GM10248 (cell line): Measurements from ENCODE around the gene CCDC134.

Experiments used
- CTCF ChIA-PET: fragments of 300-600 bp; sonication (Branson Sonifier 250); formaldehyde crosslinking; extraction: SDS; loops from one replicate; lab custom pipeline; 2021; ENCODE audit warnings: antibody characterized with exemption; lab: Yijun Ruan, JAX
- POLR2A ChIA-PET: fragments of 350-650 bp; sonication (Branson Sonifier 250); formaldehyde crosslinking; extraction: SDS; loops from one replicate; lab custom pipeline; 2020; ENCODE audit warnings: antibody characterized with exemption; lab: Yijun Ruan, JAX
- DNase-seq: peaks from one replicate; pipeline ENCODE4 v3.0.0; 2012; ENCODE audit errors: extremely low spot score
- CTCF ChIP-seq: IDR thresholded peaks from 2 replicates; pipeline ENCODE4 v1.5.1; 2012; ENCODE audit warnings: mild to moderate bottlenecking, low read depth; ENCODE audit errors: extremely low read depth, missing control alignments, control extremely low read depth

Gene CCDC134

GRCh38 chr22:41823797-41824196 is 23.3 kb downstream of the CCDC134 start:
- ChIA-PET POLR2A (no interaction called here), CTCF (no interaction called here)
- no peak for TF ChIP-seq CTCF
- no peak for DNase-seq

- CTCF ChIA-PET = interaction anchor here (1.0 to 4.8 kb wide), 2 partner anchors 116 to 132 kb away, joined by 3 to 33 read pairs; no protein-coding TSS in a partner anchor
Observed at GRCh38 chr22:41825376-41825775, 24.9 kb downstream of the CCDC134 start.

GRCh38 chr22:41826021-41826420 is 25.5 kb downstream of the CCDC134 start:
- ChIA-PET POLR2A (interaction anchor here (0.5 to 1.1 kb wide), 2 partner anchors 46 to 116 kb away, joined by 3 to 5 read pairs; no protein-coding TSS in a partner anchor), CTCF (interaction anchor here (1.0 to 4.8 kb wide), 6 partner anchors 9 to 131 kb away, joined by 3 to 33 read pairs (median 6); no protein-coding TSS in a partner anchor)
- no peak for TF ChIP-seq CTCF
- DNase-seq = no peak

More at GRCh38 chr22:41825376-41825775, 24.9 kb downstream of the CCDC134 start:
- POLR2A ChIA-PET = interaction anchor here (0.5 kb wide), 1 partner anchor 117 kb away, joined by 3 read pairs; no protein-coding TSS in a partner anchor
- TF ChIP-seq CTCF = no peak
- no peak for DNase-seq

- POLR2A ChIA-PET = interaction anchor here (1.1 kb wide), 1 partner anchor 45 kb away, joined by 5 read pairs; no protein-coding TSS in a partner anchor
- no peak for TF ChIP-seq CTCF
- CTCF ChIA-PET = interaction anchor here (1.0 to 4.8 kb wide), 6 partner anchors 10 to 129 kb away, joined by 3 to 33 read pairs (median 6); no protein-coding TSS in a partner anchor
- DNase-seq = no peak
Observed at GRCh38 chr22:41826430-41827383, 26.2 kb downstream of the CCDC134 start.

- DNase-seq = no peak
- TF ChIP-seq CTCF = no peak
- ChIA-PET CTCF (interaction anchor here (1.0 to 4.8 kb wide), 6 partner anchors 9 to 130 kb away, joined by 3 to 33 read pairs (median 6); no protein-coding TSS in a partner anchor), POLR2A (no interaction called here)
Observed at GRCh38 chr22:41827671-41828070, 27.2 kb downstream of the CCDC134 start.

- no peak for TF ChIP-seq CTCF
- ChIA-PET POLR2A (no interaction called here), CTCF (interaction anchor here (1.3 to 4.8 kb wide), 5 partner anchors 8 to 131 kb away, joined by 4 to 33 read pairs (median 5); no protein-coding TSS in a partner anchor)
- no peak for DNase-seq
Observed at GRCh38 chr22:41828516-41828915, 28.0 kb downstream of the CCDC134 start.
